Stimulated activated CD8-positive, alpha-beta memory T cell treated with anti-CD3 and anti-CD28 coated beads, Interleukin-2, amount 100 ng/mL, for 1 hour (primary cell): ENCODE measurements around the gene OGFOD2.
"Not testable (repeated sequence)": the region's sequence is repeated elsewhere in the genome, so short reads cannot be mapped to it uniquely, and the experiment has no call there.

ENCODE experiments used
- DNase-seq, 2 donors: peaks; one replicate each; pipeline ENCODE4 v3.0.0-alpha.2; 2020; ENCODE audit warnings: low read depth in 2 of 2

Gene OGFOD2

DNA sequence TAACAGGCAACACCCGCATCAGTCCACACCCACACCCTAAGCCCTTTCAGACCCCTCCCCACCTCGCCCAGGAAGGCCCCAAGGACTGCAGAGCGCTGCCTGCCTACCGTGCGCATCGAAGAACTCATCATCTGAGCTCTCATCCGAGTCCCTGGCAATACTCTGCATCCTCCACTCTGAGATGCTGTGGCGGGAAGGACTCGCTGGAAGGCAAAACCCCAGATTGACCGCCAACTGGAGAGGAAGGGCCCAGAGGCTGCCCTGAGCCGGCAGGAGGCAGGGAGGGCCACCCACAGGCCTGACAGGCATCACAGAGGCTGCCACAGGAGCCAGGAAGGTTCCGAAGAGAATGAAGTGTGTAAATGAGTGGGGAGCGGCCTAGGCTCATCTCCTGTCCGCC lies 29.2 kb downstream of the OGFOD2 start:
- no peak for DNase-seq

DNA sequence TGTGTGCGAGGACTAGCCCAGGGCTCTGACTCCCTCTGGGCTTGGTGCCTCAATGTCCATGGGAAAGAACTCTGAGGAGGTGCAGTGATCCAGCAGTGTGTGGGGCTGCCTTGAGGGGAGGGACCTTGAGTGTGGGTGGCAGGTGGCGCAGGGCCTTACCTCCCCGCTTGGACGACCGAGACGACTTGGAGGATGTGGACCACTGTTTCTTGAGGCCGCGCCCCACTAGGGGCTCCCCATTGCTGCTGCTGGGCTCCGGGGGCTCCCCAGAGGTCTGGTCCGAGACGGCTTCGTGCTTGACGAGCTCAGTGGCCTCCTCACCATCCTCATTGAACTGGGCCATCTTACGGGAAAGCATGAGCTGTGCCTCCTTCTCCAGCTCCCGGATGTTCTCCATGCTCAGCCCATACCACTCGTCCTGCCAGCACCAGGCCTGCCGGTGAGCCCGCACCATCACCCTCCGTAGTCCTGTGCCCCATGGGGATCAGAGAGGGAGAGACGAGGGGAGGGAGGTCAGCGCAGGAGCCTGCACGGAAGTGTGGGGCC lies 30.1 kb downstream of the OGFOD2 start:
- DNase-seq = no peak

DNA sequence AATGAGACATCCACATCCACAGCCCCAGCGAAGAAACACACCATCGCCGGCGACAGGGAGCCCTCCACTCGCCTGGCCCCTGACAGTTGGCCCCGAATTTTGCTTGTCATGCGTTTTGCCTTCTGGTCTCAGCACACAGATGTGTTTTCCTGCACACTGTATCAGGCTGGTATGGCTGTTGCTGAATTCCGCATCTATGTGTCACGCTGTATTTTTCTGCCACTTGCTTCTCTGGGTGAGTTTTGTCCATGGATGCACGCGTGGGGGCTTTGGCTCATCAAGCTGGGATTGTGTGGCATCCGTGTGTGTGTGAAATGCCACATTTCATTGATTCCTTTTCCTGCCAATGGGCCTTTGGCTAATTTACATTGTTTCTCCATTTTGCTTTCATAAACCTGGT lies 31.9 kb downstream of the OGFOD2 start:
- no peak for DNase-seq

DNA sequence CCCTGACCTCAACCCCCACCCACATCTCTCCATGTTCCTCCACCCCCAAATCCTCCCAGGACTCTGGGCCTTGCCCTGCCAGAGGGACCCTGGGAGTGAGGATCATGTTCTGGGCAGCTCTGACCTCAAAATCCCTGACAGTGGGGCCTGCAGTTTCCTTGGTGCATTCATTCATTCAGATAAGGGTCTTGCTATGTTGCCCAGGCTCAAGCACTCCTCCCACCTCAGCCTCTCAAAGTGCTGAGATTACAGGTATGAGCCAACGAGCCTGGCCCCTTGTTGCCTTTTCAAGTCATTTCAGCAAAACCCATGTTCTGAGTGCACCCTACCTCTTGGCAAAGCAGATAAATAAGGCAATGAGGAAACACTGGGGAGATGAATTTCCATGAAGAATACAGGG lies 35.1 kb downstream of the OGFOD2 start:
- DNase-seq = no peak

DNA sequence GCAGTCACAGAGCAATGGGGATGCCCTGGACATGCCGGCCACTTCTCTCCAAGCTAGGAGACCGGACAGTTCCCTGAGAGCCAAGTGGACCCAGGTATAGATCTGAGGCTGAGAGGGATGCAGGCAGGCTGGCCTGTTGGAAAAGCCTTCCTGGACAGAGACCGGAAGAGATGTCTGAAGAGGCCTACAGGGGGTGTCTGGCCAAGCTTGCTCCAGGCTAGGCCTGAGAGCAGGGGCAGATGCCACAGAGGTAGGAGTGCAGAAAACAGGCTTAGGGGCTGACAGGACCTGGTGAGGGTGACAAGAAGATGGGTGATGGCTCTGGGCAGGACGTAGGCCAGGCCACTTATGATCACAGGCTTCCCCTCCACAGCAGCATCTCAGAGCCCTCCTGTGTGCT lies 35.6 kb downstream of the OGFOD2 start:
- DNase-seq = no peak

DNA sequence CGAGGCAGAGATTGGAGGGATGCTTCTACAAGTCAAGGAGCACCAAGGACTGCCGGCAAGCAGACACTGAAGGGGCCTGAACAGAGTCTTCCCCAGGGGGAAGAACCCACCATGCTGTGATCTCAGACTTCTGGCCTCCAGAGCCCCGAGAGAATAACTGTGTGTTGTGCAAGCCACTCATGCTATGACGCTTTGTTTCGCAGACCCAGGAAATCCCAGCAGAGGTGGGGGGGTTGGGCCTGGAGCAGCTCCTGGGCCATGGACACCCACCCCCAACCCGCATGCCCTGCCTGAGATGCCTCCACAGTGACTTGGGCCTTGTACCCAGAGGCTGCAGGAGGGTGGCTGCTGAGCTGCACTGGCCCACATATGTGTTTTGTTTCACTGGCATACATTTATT lies 36.7 kb downstream of the OGFOD2 start:
- DNase-seq = no peak

DNA sequence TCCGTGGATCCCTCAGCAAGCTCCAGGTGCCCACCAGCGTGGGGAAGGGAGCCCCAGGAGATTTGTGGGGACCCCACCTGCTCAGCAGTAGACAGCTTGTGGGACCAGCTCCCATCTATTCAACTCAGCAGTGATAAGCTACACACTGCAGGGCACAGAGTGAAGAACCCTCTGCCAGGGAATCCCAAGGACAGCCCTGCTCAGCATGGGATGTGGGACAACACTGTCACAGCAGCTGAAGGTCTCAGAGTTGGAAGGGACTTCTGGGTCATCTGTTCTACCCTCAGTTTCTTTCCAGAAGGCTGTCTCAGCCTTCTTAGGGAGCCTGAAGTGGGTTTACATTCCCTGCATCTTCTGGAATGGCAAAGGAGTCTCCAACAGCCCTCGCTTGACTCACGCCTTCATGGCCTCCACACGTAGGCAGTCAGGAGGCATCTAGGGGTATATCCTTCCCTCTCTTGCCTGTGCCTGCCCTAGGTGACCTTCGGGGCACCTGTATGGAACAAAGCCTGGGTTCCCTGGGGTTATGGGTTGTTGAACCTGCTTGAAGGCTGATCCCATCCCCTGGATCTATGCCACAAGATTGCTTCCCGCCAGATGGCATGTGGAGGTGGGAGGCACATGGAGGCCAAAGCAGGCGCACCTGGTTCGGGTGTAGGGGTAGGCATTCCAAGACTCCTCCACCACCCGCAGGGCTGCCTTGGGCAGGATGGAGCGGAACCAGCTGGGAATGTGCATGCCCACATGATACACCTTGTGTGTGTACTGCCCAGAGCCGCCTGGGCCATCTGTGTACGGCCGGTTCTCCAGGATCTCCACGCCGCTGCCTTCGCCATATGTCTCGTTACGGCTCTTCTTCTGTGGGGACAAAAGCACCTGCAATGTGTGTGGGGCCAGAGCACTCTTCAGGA lies 38.4 kb downstream of the OGFOD2 start:
- no peak for DNase-seq

DNA sequence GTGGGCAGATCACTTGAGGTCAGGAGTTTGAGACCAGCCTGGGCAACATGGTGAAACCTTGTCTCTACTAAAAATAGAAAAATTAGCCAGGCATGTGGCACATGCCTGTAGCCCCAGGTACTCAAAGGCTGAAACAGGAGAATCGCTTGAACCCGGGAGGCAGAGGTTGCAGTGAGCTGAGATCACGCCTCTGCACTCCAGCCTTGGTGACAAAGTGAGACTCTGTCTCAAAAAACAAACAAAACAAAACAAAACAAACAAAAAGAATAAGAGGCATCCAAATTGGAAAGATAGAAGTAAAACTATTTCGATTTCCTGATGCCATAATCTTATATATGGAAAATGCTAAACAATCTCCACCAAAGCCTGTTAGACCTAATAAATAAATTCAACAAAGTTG lies 39.4 kb downstream of the OGFOD2 start:
- not testable (repeated sequence) for DNase-seq

DNA sequence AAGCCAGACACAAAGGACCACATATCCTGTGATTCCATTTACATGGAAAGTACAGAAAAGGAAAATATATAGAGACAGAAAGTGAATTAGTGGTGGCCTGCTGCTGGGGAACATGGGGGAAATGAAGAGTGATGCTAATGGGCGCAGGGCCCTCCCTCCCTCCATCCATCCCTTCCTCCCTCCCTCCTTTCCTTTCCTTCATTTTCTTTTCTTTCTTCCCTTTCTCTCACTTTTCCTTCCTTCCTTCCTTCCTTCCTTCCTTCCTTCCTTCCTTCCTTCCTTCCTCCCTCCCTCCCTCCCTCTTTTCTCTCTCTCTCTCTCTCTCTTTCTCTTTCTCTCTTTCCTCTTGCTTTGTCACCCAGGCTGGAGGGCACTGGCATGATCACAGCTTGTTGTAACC lies 42.7 kb downstream of the OGFOD2 start:
- no peak for DNase-seq

DNA sequence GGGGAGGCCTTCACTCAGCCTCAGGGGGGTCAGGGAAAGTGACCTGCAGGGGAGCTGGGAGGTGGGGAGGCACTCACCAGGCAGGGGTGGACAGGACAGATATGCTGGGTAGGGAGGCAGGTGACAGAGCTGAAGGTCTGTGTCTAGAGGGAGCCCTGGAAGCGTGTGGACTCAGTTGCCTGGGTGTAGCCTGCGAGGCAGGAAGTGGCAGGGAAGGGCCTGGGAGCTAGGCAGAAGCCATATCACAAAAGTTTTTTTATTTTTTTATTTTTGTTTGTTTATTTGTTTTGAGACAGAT lies 44.7 kb downstream of the OGFOD2 start:
- DNase-seq = no peak

DNA sequence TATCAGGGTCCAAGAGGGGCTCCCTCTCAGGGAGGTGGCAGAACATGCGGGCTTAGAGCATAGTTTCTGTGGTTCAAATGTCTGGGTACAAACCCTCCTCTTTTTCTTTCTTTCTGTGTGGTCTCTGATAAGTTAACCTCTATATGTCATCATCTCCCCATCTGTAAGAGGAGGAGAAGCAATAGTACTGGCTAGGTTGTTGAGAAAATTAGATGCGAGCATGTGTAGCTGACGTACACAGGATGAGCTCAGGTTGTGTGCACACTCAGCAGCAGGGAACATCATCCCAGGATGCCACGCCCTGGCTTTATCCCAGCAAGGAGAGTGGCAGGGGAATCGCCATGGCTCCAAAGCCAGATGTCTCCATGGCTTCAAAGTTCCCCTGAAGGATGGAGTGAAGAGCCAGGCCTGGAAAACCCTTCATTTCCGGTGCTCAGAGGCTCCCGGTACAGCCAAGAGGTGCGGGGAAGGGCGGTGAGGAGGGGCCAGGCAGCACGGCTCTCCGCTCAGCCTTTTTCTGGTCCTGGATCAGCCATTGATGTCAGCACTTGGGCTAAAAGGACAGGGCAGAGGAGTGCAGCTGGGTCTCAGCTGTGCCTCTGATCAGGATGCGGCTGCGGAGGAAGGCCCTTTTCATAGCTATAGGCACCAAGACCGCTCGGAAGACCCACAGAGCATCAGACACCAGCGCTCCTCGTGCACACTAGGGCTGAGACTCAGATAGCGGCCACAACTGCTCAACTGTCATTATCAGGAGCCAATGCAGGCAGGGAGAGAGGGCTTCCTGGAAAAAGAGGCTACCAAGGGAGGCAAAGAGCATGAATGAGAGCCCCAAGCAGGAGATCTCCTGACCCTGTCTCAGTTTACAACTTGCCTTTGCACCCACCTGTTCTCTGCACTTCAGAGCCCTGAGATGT lies 46.9 kb downstream of the OGFOD2 start:
- no peak for DNase-seq

DNA sequence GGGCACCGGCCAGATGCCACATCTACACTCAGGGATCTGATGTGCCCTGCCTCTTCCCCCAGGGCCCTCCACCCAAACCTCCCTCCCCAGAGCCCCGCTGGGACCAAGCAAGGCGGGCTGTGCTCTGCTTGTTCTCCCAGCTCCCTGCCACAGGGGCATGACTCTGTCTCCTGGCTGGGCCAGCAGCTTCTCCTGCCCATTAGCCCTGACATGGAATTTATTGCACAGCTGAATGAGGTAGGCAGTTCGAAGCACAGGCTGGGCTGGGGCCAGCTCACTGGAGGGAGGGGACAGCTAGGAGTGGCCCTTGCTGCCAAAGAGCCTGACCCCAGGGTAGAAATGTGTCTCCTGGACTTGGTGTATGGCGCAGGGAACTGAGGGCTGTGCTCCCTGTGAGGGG lies 47.8 kb downstream of the OGFOD2 start:
- DNase-seq = no peak

DNA sequence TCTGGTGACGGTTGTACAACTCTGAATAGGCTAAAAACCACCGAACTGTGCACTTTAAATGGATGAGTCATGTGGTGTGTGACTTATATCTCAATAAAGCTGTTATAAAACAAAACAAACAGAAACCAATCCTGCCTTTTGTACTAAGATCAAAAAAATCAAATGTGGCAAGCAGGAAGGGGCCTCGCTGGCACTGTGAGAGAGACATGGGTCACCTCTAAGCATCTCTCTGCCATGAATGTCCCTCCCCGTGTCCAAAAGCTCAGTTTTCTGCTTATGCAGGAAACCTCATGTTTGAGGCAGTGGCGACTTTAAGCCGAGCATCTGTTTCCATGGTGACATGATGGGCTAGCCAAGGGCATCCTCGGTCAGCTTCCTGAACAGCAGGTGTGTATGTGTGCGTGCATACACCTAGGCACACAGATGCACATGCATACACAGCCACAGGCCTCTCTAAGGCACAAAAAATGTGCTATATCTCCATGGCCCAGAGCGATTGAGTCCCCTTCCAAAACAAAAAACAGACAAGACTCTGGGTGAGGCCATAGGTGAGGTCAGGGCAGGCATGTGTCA lies 49.9 kb downstream of the OGFOD2 start:
- DNase-seq = no peak

DNA sequence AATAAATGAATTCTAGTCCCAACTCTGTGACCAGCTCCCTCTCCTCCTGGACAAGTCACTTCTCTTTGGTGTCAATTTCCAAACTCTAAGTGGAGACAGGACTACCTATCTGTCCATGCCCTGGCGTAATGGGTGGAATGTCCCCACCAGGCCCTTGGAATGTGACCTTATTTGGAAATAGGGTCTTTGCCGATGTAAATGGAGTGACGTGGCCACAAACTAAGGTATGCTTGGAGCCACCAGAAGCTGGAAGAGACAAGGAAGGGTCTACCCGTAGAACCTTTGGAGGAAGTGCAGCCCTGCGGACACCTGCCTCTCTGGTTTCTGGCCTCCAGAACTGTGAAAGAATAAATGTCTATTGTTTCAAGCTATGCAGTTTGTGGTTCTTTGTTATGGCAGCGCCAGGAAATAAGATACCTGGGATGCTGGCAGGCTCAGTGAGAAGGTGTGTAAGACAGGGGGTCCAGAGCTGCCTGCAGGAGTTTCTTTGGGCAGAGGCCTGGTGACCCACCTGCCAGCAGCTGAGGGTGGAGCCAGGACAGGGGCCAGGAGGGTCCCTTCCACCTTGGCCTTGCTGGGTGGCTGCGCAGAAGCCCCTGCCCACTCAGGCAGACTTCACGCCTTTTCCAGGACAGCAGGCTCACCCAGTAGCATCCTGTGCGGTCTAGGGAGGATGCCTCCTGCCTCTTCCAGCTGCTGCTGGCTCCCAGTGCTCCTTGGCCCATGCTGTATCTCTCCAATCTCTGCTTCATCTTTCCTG lies 51.2 kb downstream of the OGFOD2 start:
- DNase-seq = no peak

DNA sequence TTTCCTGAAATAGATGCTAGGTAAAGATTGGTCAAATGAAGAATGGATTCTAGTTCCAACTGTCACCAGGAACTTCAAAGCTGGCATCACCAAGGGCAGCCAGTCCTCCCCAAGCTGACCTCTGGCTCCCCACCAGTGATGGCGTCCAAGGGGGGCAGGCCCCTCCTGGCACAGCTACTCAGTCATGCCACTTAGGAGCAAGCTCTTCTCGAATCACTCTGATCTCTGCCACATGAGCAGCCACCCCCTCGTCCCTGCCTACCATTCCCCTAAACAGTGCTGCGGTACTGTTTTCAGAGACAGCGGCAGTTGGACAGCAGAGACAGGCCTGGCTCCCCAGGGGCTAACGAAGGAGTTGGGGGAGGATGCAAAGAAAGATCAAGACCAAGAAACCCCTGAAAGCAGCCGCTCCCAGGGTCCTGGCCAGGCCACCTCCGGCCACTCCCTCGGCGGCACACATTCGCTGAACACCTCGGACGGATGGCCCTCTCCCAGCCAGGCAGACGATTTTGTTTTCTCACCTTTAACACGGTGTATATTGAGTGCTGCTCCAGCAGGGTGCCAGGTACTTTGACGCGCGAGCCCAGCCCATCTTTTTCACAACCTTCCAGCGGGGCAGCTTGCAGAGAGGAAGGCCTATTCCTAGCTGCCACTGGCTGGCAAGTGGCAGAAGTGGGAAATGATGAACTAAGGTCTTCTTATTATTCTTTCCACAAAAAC lies 52.8 kb downstream of the OGFOD2 start:
- DNase-seq = no peak

DNA sequence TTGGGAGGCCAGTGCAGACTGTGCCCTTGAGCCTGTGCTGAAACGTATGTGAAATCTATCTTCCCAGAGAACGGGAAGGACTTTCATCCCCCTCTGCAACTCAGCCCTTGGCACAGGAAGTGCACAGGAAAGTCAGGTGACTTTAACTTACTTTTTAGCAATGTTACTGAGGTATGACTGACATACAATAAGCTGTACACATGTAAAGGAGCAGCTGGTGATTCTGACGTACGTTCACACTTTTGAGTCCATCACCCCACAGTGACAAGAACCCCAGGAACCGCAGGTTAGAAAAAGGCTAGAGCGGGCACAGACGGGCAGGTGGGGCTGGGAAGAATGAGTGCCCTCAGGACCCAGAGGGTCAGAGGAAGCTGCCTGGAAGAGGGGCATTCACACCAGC lies 53.4 kb downstream of the OGFOD2 start:
- DNase-seq = no peak

DNA sequence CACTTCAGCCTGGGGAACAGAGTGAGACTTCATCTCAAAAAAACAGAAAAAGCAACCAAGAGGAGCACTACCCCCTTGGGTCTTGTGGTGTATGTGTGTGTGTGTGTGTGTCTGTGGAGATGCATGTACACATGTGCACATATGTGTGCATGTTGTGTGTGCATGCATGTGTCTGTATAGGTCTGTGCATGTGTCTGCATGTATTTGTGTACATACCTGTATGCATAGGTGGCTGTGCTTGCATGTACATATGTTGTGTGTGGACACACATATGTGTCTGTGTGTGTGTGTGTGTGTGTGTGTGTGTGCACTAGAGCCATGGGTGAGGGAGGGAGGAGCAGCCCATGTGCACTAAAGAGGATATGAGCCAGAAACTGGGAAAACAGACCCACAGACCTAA lies 54.5 kb downstream of the OGFOD2 start:
- no peak for DNase-seq
